H9 (cell line): Measurements from ENCODE around the gene ITCH. TPM values are rescaled to one million over a fixed set of nuclear protein-coding genes. Genes with fewer than 3 reads are reported as not detected.
"Not testable (repeated sequence)": the region's sequence is repeated elsewhere in the genome, so short reads cannot be mapped to it uniquely, and the experiment has no call there.

Source experiments
- DNase-seq: peaks from one replicate; pipeline ENCODE4 v3.0.0-alpha.2; 2017
- H2AFZ ChIP-seq: one replicate; pipeline ENCODE4 v1.6.1; 2013; ENCODE audit warnings: mild to moderate bottlenecking, low read length, control low read depth, moderate library complexity
- H2AK5ac ChIP-seq: 2 replicates; pipeline ENCODE4 v1.6.1; 2013; ENCODE audit warnings: low read length, control low read depth, mixed read lengths; ENCODE audit not compliant: insufficient read length
- H2BK120ac ChIP-seq: one replicate; pipeline ENCODE4 v1.6.1; 2013; ENCODE audit warnings: low read depth, mild to moderate bottlenecking, low read length, control low read depth, inconsistent platforms; ENCODE audit not compliant: poor library complexity, severe bottlenecking
- H2BK12ac ChIP-seq: 2 replicates; pipeline ENCODE4 v1.6.1; 2013; ENCODE audit warnings: low read length, control low read depth, mixed read lengths, low read depth; ENCODE audit not compliant: insufficient read length
- H2BK15ac ChIP-seq: 2 replicates; pipeline ENCODE4 v1.6.1; 2013; ENCODE audit warnings: low read depth, low read length, control low read depth
- H2BK20ac ChIP-seq: one replicate; pipeline ENCODE4 v1.6.1; 2013; ENCODE audit warnings: low read depth, mild to moderate bottlenecking, low read length, control low read depth, inconsistent platforms; ENCODE audit not compliant: poor library complexity, severe bottlenecking
- H2BK5ac ChIP-seq: 2 replicates; pipeline ENCODE4 v1.6.1; 2013; ENCODE audit warnings: low read length, control low read depth, mixed read lengths; ENCODE audit not compliant: insufficient read length
- H3K14ac ChIP-seq: 2 replicates; pipeline ENCODE4 v1.6.1; 2013; ENCODE audit warnings: low read length, control low read depth; ENCODE audit not compliant: insufficient read depth
- H3K18ac ChIP-seq: 2 replicates; pipeline ENCODE4 v1.6.1; 2013; ENCODE audit warnings: low read depth, mild to moderate bottlenecking, mixed read lengths, low read length, control low read depth; ENCODE audit not compliant: insufficient read length
- H3K23ac ChIP-seq: 2 replicates; pipeline ENCODE4 v1.6.1; 2013; ENCODE audit warnings: low read length, control low read depth, mixed read lengths, low read depth; ENCODE audit not compliant: insufficient read length
- H3K23me2 ChIP-seq: 2 replicates; pipeline ENCODE4 v1.6.1; 2013; ENCODE audit warnings: low read depth, mild to moderate bottlenecking, mixed read lengths, low read length, control low read depth; ENCODE audit not compliant: insufficient read length, poor library complexity, severe bottlenecking
- H3K27ac ChIP-seq: 2 replicates; pipeline ENCODE4 v1.5.1; 2013; ENCODE audit warnings: low read length, control low read depth, mixed read lengths, low read depth; ENCODE audit not compliant: insufficient read length
- H3K27me3 ChIP-seq: 2 replicates; pipeline ENCODE4 v1.6.1; 2013; ENCODE audit warnings: low read length, control low read depth, inconsistent platforms; ENCODE audit not compliant: insufficient read depth
- H3K4ac ChIP-seq: 2 replicates; pipeline ENCODE4 v1.6.1; 2013; ENCODE audit warnings: low read depth, mild to moderate bottlenecking, control low read depth, inconsistent platforms, low read length, moderate library complexity
- H3K4me1 ChIP-seq: 2 replicates; pipeline ENCODE4 v1.6.1; 2013; ENCODE audit warnings: low read length, control low read depth, inconsistent platforms; ENCODE audit not compliant: insufficient read depth
- H3K4me2 ChIP-seq: 2 replicates; pipeline ENCODE4 v1.6.1; 2013; ENCODE audit warnings: low read length, control low read depth, mixed read lengths; ENCODE audit not compliant: insufficient read length, insufficient read depth
- H3K56ac ChIP-seq: 2 replicates; pipeline ENCODE4 v1.6.1; 2013; ENCODE audit warnings: low read depth, mild to moderate bottlenecking, mixed read lengths, low read length, control low read depth; ENCODE audit not compliant: insufficient read length
- H3K79me1 ChIP-seq: 2 replicates; pipeline ENCODE4 v1.6.1; 2013; ENCODE audit warnings: low read depth, mild to moderate bottlenecking, moderate library complexity, low read length, control low read depth, inconsistent platforms; ENCODE audit not compliant: insufficient read depth, poor library complexity, severe bottlenecking
- H3K79me2 ChIP-seq: 2 replicates; pipeline ENCODE4 v1.6.1; 2013; ENCODE audit warnings: low read length, control low read depth, inconsistent platforms; ENCODE audit not compliant: insufficient read depth
- H3K9ac ChIP-seq: 2 replicates; pipeline ENCODE4 v1.6.1; 2013; ENCODE audit warnings: low read length, control low read depth, mixed read lengths; ENCODE audit not compliant: insufficient read length; ENCODE audit errors: extremely low read depth
- H3K9me3 ChIP-seq: one replicate; pipeline ENCODE4 v1.6.1; 2013; ENCODE audit warnings: low read depth, low read length, inconsistent platforms; ENCODE audit not compliant: control insufficient read depth
- H3T11ph ChIP-seq: one replicate; pipeline ENCODE4 v1.6.1; 2013; ENCODE audit warnings: mild to moderate bottlenecking, low read length, control low read depth, inconsistent platforms
- H4K20me1 ChIP-seq: one replicate; pipeline ENCODE4 v1.6.1; 2013; ENCODE audit not compliant: control insufficient read depth, insufficient read length, insufficient read depth
- H4K5ac ChIP-seq: 2 replicates; pipeline ENCODE4 v1.6.1; 2013; ENCODE audit warnings: low read depth, mild to moderate bottlenecking, mixed read lengths, low read length, control low read depth; ENCODE audit not compliant: insufficient read length
- H4K8ac ChIP-seq: replicated peaks from 2 replicates; pipeline ENCODE4 v1.6.1; 2013; ENCODE audit warnings: low read length, control low read depth, mixed read lengths, low read depth; ENCODE audit not compliant: insufficient read length
- H4K91ac ChIP-seq: 2 replicates; pipeline ENCODE4 v1.6.1; 2013; ENCODE audit warnings: low read depth, mild to moderate bottlenecking, moderate library complexity, mixed read lengths, low read length, control low read depth; ENCODE audit not compliant: insufficient read length
- H3K27ac Mint-ChIP-seq, 3 experiments: 2 replicates in 2 of 3; 3 replicates in 1 of 3; pipeline ENCODE4 v1.8.0; 2020 to 2021; ENCODE audit warnings: mixed read lengths in 3 of 3, mild to moderate bottlenecking in 1 of 3, moderate library complexity in 1 of 3
- H3K27me3 Mint-ChIP-seq: 2 replicates; pipeline ENCODE4 v1.8.0; 2021; ENCODE audit warnings: low read depth, mild to moderate bottlenecking, moderate library complexity, mixed read lengths
- H3K36me3 Mint-ChIP-seq, 3 experiments: 2 replicates in 2 of 3; 3 replicates in 1 of 3; pipeline ENCODE4 v1.8.0; 2020 to 2021; ENCODE audit warnings: low read depth in 3 of 3, mixed read lengths in 3 of 3; ENCODE audit not compliant: insufficient read depth in 1 of 3
- H3K4me1 Mint-ChIP-seq, 2 experiments: 2 replicates each; pipeline ENCODE4 v1.8.0; 2020; ENCODE audit warnings: mixed read lengths in 2 of 2
- H3K4me3 Mint-ChIP-seq, 2 experiments: 2 replicates in 1 of 2; 3 replicates in 1 of 2; pipeline ENCODE4 v1.8.0; 2020 to 2021; ENCODE audit warnings: mild to moderate bottlenecking in 2 of 2, mixed read lengths in 2 of 2, moderate library complexity in 1 of 2
- H3K9me3 Mint-ChIP-seq, 2 experiments: 2 replicates in 1 of 2; 3 replicates in 1 of 2; pipeline ENCODE4 v1.8.0; 2020; ENCODE audit warnings: mild to moderate bottlenecking in 2 of 2, mixed read lengths in 2 of 2, moderate library complexity in 1 of 2
- WGBS: extraction: QIAGEN DNeasy Blood & Tissue Kit; methylation state at CpG from one replicate; pipeline ENCODE4 v1.1.7; 2013; ENCODE audit warnings: missing lambda C conversion rate, low lambda C conversion rate, mixed read lengths; ENCODE audit not compliant: insufficient read length; ENCODE audit errors: extremely low coverage; 5-methylcytosine and 5-hydroxymethylcytosine counted together
- total RNA-seq: library from RNA; stranded (reverse); gene quantifications from 2 replicates; pipeline ENCODE4 v1.2.1, GENCODE V29; 2021
- TF ChIP-seq, protein P1 (sequence below): fragments of 200-600 bp; sonication (generic); conservative IDR thresholded peaks from 3 replicates; pipeline ENCODE4 v1.8.0; 2021; ENCODE audit warnings: antibody characterized with exemption, mild to moderate bottlenecking

ITCH gene
- total RNA-seq, 1 experiment from 2014 or later: 55.9 TPM

DNA sequence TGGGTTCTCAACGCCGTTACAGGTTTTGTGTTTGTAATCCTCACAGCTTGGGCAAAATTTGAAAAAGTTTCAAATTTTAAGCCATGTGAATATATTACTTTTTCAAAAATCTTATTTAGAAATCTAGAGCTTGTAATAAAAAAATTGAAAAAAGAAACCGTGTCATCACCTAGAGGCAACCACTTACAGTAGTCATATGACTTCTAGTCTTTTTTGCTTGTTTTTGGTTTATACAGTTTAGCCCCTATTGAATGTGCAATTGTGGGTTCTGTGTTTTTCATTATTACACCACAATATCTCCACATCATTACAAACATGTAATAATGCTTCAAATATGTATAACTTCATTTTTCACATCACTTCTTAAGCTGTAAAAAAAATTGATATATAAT lies 154.0 kb downstream of the ITCH start:
- Histone ChIP-seq H3K4me1 (no peaks in the 10 kb centered on the region), H4K8ac (no peak overlapping the region), H3K79me1 (no peaks in the 10 kb centered on the region), H3K27me3 (no peaks in the 10 kb centered on the region), H2BK20ac (no peak overlapping the region), H2BK12ac (no peak overlapping the region), H2AFZ (no peak overlapping the region), H3K9me3 (no peaks in the 10 kb centered on the region), H3K18ac (no peak overlapping the region), H4K5ac (no peak overlapping the region), H4K91ac (no peak overlapping the region), H4K20me1 (no peaks in the 10 kb centered on the region), H3K4ac (no peak overlapping the region), H2AK5ac (no peak overlapping the region), H3K56ac (no peak overlapping the region), H3K14ac (no peak overlapping the region), H3K27ac (no peak overlapping the region), H3K23me2 (peaks cover 7% of the 10 kb centered on the region), H3T11ph (no peak overlapping the region), H3K23ac (no peak overlapping the region), H2BK120ac (no peak overlapping the region), H2BK5ac (no peak overlapping the region), H3K9ac (no peak overlapping the region), H3K4me2 (peak overlapping the region; percentile 84), H3K79me2 (peaks cover 5% of the 10 kb centered on the region; the same call in 1 of the 2 replicates), H2BK15ac (no peak overlapping the region)
- DNase-seq: no peak
- Mint-ChIP-seq H3K27ac (peak overlapping the region in 1 of 3 experiments; percentile 99; a peak in 2 of 7 replicates), H3K4me1 (peaks cover 17 to 23% of the 10 kb centered on the region in 2 experiments), H3K36me3 (peaks cover 0 to 32% (median 7%) of the 10 kb centered on the region in 3 experiments; a peak in 3 of 7 replicates), H3K9me3 (no peaks in the 10 kb centered on the region; a peak in 1 of 5 replicates), H3K27me3 (peaks cover 2% of the 10 kb centered on the region; the same call in 1 of the 2 replicates), H3K4me3 (peak overlapping the region; percentile 93 to 97)
- TF ChIP-seq, protein P1, sequence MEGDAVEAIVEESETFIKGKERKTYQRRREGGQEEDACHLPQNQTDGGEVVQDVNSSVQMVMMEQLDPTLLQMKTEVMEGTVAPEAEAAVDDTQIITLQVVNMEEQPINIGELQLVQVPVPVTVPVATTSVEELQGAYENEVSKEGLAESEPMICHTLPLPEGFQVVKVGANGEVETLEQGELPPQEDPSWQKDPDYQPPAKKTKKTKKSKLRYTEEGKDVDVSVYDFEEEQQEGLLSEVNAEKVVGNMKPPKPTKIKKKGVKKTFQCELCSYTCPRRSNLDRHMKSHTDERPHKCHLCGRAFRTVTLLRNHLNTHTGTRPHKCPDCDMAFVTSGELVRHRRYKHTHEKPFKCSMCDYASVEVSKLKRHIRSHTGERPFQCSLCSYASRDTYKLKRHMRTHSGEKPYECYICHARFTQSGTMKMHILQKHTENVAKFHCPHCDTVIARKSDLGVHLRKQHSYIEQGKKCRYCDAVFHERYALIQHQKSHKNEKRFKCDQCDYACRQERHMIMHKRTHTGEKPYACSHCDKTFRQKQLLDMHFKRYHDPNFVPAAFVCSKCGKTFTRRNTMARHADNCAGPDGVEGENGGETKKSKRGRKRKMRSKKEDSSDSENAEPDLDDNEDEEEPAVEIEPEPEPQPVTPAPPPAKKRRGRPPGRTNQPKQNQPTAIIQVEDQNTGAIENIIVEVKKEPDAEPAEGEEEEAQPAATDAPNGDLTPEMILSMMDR: no peak
- WGBS: no CpG with 5 or more reads among the region's 3 CpGs

DNA sequence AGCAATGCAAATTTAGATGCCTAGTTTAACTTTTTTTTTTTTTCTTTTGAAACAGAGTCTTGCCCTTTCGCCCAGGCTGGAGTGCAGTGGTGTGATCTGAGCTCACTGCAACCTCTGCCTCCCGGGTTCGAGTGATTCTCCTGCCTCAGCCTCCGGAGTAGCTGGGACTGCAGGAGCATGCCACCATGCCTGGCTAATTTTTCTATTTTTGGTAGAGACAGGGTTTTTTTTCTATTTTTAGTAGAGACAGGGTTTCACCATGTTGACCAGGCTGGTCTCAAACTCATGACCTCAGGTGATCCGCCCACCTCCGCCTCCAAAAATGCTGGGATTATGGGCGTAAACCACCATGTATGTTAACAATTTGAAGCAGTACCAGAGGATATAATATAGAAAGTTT lies 155.8 kb downstream of the ITCH start:
- not testable (repeated sequence) for H3K9me3 ChIP-seq, H4K5ac ChIP-seq, H2BK15ac ChIP-seq, H3K79me2 ChIP-seq, H2BK5ac ChIP-seq, H3K27me3 ChIP-seq, H2AFZ ChIP-seq, H3K56ac ChIP-seq, H3T11ph ChIP-seq, H3K79me1 ChIP-seq, H3K4ac ChIP-seq, H2BK20ac ChIP-seq, H3K9ac ChIP-seq, H4K91ac ChIP-seq, H3K27me3 Mint-ChIP-seq, H4K20me1 ChIP-seq, DNase-seq, H3K23ac ChIP-seq, H4K8ac ChIP-seq, H3K9me3 Mint-ChIP-seq, H3K4me2 ChIP-seq, H3K23me2 ChIP-seq, H3K4me1 ChIP-seq, H2BK120ac ChIP-seq, H3K27ac Mint-ChIP-seq, H3K27ac ChIP-seq, H2BK12ac ChIP-seq, H3K18ac ChIP-seq, H3K14ac ChIP-seq, H2AK5ac ChIP-seq, H3K4me3 Mint-ChIP-seq
- WGBS: no CpG with 5 or more reads among the region's 7 CpGs
- Mint-ChIP-seq H3K4me1 (peaks cover 24 to 35% of the 10 kb centered on the region in 2 experiments), H3K36me3 (peaks cover 0 to 36% (median 5%) of the 10 kb centered on the region in 3 experiments; a peak in 3 of 7 replicates)
